Measurements from ENCODE around the gene WDFY2. TPM values are rescaled to one million over a fixed set of nuclear protein-coding genes. Genes with fewer than 3 reads are reported as not detected.

WDFY2 gene
- polyA plus RNA-seq, 3 donors: 6.5 to 40.1 (median 9.1) TPM

- H3K4me2 ChIP-seq (replicated peaks; ENCODE audit: extremely low read depth, low read length, poor library complexity, severe bottlenecking): no peak overlapping the region
- H3K27me3 ChIP-seq (ENCODE audit: control insufficient read depth in 2 of 2, insufficient read depth in 2 of 2, low read length in 2 of 2): no peaks in the 10 kb centered on the region
- no peak for DNase-seq
- H3K4me1 ChIP-seq (ENCODE audit: control insufficient read depth in 1 of 2, insufficient read depth in 2 of 2, low read length in 2 of 2): peaks cover 48 to 59% of the 10 kb centered on the region in 2 donors
- peak overlapping the region; percentile 93 for H2AFZ ChIP-seq (ENCODE audit: insufficient read depth, low read depth, low read length, poor library complexity, severe bottlenecking)
- H3K4me3 Mint-ChIP-seq: no peak overlapping the region
- H3K9me3 ChIP-seq (replicated peaks in 1 of 2; ENCODE audit: control insufficient read depth in 1 of 2, insufficient read depth in 1 of 2, low read length in 2 of 2): no peaks in the 10 kb centered on the region
- H3K27ac Mint-ChIP-seq: no peak overlapping the region
- no peaks in the 10 kb centered on the region for H3K9me3 Mint-ChIP-seq
- H3K27me3 Mint-ChIP-seq (ENCODE audit: low read depth in 3 of 3): peaks cover 0 to 3% (median 2%) of the 10 kb centered on the region in 3 donors
- H3K79me2 ChIP-seq (ENCODE audit: insufficient read depth, low read length): no peaks in the 10 kb centered on the region
- no peak for TF ChIP-seq CTCF (IDR thresholded peaks at IDR 0.05)
- intact Hi-C loops (cut with micrococcal nuclease): loop anchor here in 1 of 2 donors (2.0 kb wide), 1 partner anchor 17 kb away; no protein-coding TSS in a partner anchor
- peaks cover 72% of the 10 kb centered on the region for H3K4me1 Mint-ChIP-seq
- no peak overlapping the region for H3K4me3 ChIP-seq (replicated peaks in 1 of 3; ENCODE audit: low read depth in 2 of 3, low read length in 3 of 3)
- 90% methylated on average over 8 of the region's 11 CpGs for WGBS (ENCODE audit: insufficient coverage)
- H4K20me1 ChIP-seq (ENCODE audit: insufficient read depth, low read length): no peaks in the 10 kb centered on the region
- no peak overlapping the region for H3K27ac ChIP-seq (ENCODE audit: low read depth in 1 of 2, low read length in 2 of 2)
- H3K36me3 Mint-ChIP-seq: peaks cover 0 to 4% of the 10 kb centered on the region in 2 donors
- H3K9ac ChIP-seq (ENCODE audit: insufficient read depth, low read length, poor library complexity, severe bottlenecking): no peak overlapping the region
- H3K36me3 ChIP-seq (replicated peaks in 1 of 2; ENCODE audit: control insufficient read depth in 1 of 2, insufficient read depth in 2 of 2, low read length in 2 of 2): no peaks in the 10 kb centered on the region
Observed at GRCh38 chr13:51815848-51816247, 231.6 kb downstream of the WDFY2 start.

- H3K4me2 ChIP-seq (replicated peaks; ENCODE audit: extremely low read depth, low read length, poor library complexity, severe bottlenecking): no peak overlapping the region
- Mint-ChIP-seq H3K36me3 (peaks cover 0 to 1% of the 10 kb centered on the region in 2 donors), H3K27me3 (ENCODE audit: low read depth in 3 of 3) (peaks cover 0 to 3% (median 2%) of the 10 kb centered on the region in 3 donors), H3K27ac (peak overlapping the region in 3 of 7 donors; percentile 34 to 52 (median 42)), H3K4me1 (peaks cover 76% of the 10 kb centered on the region), H3K9me3 (no peaks in the 10 kb centered on the region), H3K4me3 (no peak overlapping the region)
- H3K9ac ChIP-seq (ENCODE audit: insufficient read depth, low read length, poor library complexity, severe bottlenecking): no peak overlapping the region
- no peaks in the 10 kb centered on the region for H3K9me3 ChIP-seq (replicated peaks in 1 of 2; ENCODE audit: control insufficient read depth in 1 of 2, insufficient read depth in 1 of 2, low read length in 2 of 2)
- intact Hi-C loops (cut with micrococcal nuclease): no loop called here
- no peak for DNase-seq
- H3K79me2 ChIP-seq (ENCODE audit: insufficient read depth, low read length): no peaks in the 10 kb centered on the region
- no peaks in the 10 kb centered on the region for H3K36me3 ChIP-seq (replicated peaks in 1 of 2; ENCODE audit: control insufficient read depth in 1 of 2, insufficient read depth in 2 of 2, low read length in 2 of 2)
- H2AFZ ChIP-seq (ENCODE audit: insufficient read depth, low read depth, low read length, poor library complexity, severe bottlenecking): no peak overlapping the region
- no peak for TF ChIP-seq CTCF (IDR thresholded peaks at IDR 0.05)
- no peaks in the 10 kb centered on the region for H3K27me3 ChIP-seq (ENCODE audit: control insufficient read depth in 2 of 2, insufficient read depth in 2 of 2, low read length in 2 of 2)
- WGBS (ENCODE audit: insufficient coverage): 94% methylated on average over 17 of the region's 19 CpGs
- H3K4me1 ChIP-seq (ENCODE audit: control insufficient read depth in 1 of 2, insufficient read depth in 2 of 2, low read length in 2 of 2): peaks cover 53 to 67% of the 10 kb centered on the region in 2 donors
- H3K27ac ChIP-seq (ENCODE audit: low read depth in 1 of 2, low read length in 2 of 2): no peak overlapping the region
- no peaks in the 10 kb centered on the region for H4K20me1 ChIP-seq (ENCODE audit: insufficient read depth, low read length)
- H3K4me3 ChIP-seq (replicated peaks in 1 of 3; ENCODE audit: low read depth in 2 of 3, low read length in 3 of 3): no peak overlapping the region
Observed at GRCh38 chr13:51816604-51817249, 232.5 kb downstream of the WDFY2 start.

Small RNA genes lying within 50 kb of the gene (small RNA-seq; reads per million reads assigned to genes)
- not detected for gene MIR4703 (ENCODE audit: insufficient read length, low read depth)
- gene RN7SL413P (ENCODE audit: insufficient read length, low read depth): not detected
- gene RNU6-65P (ENCODE audit: insufficient read length, low read depth): not detected
- not detected for gene RNY1P6 (ENCODE audit: insufficient read length, low read depth)

Other genes starting within 250 kb of the WDFY2 start
- gene SERPINE3, start 244.8 kb upstream of the WDFY2 start, polyA plus RNA-seq: not detected
- 10 to 100 TPM; 10.8 to 13.2 (median 11.6) TPM for gene INTS6, start 131.4 kb upstream of the WDFY2 start, polyA plus RNA-seq
- 10 to 100 TPM in 2 of 3 donors, 1 to 10 TPM in 1; 7.6 to 20.2 (median 20.0) TPM for gene DHRS12, start 219.7 kb downstream of the WDFY2 start, polyA plus RNA-seq